ENCODE results near the gene EVPL. TPM values are rescaled to one million over a fixed set of nuclear protein-coding genes. Genes with fewer than 3 reads are reported as not detected.

Gene EVPL
- total and polyA plus RNA-seq, 2 of the 13 experiments (the other 11 are each of a cell fraction or from before 2014, with no cell fraction given), result 2.1 to 8.2 TPM

- peak; percentile 83; the same call in 1 of the 2 replicates for TF ChIP-seq FOXO4 (CRISPR knock-in tag; conservative IDR thresholded peaks at IDR 0.05)
- peak; percentile 43; the same call in 1 of the 2 replicates for TF ChIP-seq KAT8 (CRISPR knock-in tag; IDR thresholded peaks at IDR 0.05)
- TF ChIP-seq KDM6A (CRISPR knock-in tag; IDR thresholded peaks at IDR 0.05; ENCODE audit: low read depth), result no peak
- TF ChIP-seq IRF9 (CRISPR knock-in tag; IDR thresholded peaks at IDR 0.05; ENCODE audit: borderline replicate concordance), result peak; percentile 68; the same call in 1 of the 2 replicates
- peak; percentile 60; the same call in 1 of the 2 replicates for TF ChIP-seq ZNF501 (CRISPR knock-in tag; IDR thresholded peaks at IDR 0.05)
- no peak for TF ChIP-seq ZNF562 (CRISPR knock-in tag; IDR thresholded peaks at IDR 0.05; ENCODE audit: borderline replicate concordance)
- peak; percentile 33; the same call in 1 of the 2 replicates for TF ChIP-seq THAP9 (CRISPR knock-in tag; IDR thresholded peaks at IDR 0.05; ENCODE audit: borderline replicate concordance)
- TF ChIP-seq ZNF749 (CRISPR knock-in tag; IDR thresholded peaks at IDR 0.05; ENCODE audit: borderline replicate concordance), result peak; percentile 67; the same call in 1 of the 2 replicates
- no peak for TF ChIP-seq CREB3 (CRISPR knock-in tag; IDR thresholded peaks at IDR 0.05)
- TF ChIP-seq KLF16 (CRISPR knock-in tag; IDR thresholded peaks at IDR 0.05), result no peak
- no peak for TF ChIP-seq HNF4G (IDR thresholded peaks at IDR 0.05; ENCODE audit: borderline replicate concordance, low read depth, low read length)
- 0 out of 2 replicates have a peak, but pooled peaks have one; percentile 49 for TF ChIP-seq HNF4G (CRISPR knock-in tag; IDR thresholded peaks at IDR 0.05; ENCODE audit: borderline replicate concordance, low read depth)
- TF ChIP-seq HDAC2 (CRISPR knock-in tag; IDR thresholded peaks at IDR 0.05), result peak; percentile 67
- TF ChIP-seq RAD51 (IDR thresholded peaks at IDR 0.05; ENCODE audit: borderline replicate concordance), result no peak
- peak; percentile 10 for TF ChIP-seq AGO2 (optimal IDR thresholded peaks at IDR 0.05; ENCODE audit: low read depth, low read length)
- TF ChIP-seq MLX (CRISPR knock-in tag; IDR thresholded peaks at IDR 0.05), result 0 out of 2 replicates have a peak, but pooled peaks have one; percentile 12
- TF ChIP-seq ARID5B (CRISPR knock-in tag; IDR thresholded peaks at IDR 0.05), result peak; percentile 66
- TF ChIP-seq ZSCAN9 (CRISPR knock-in tag; IDR thresholded peaks at IDR 0.05; ENCODE audit: borderline replicate concordance), result no peak
Observed at GRCh38 chr17:76000016-76000754, 26.9 kb downstream of the EVPL start (continued).

All from HepG2 (cell line).